CD4-positive, alpha-beta T cell (primary cell): ENCODE data around the gene PKDCC. TPM values are rescaled to one million over a fixed set of nuclear protein-coding genes. Genes with fewer than 3 reads are reported as not detected.
"Not testable (repeated sequence)": the region's sequence is repeated elsewhere in the genome, so short reads cannot be mapped to it uniquely, and the experiment has no call there.

ENCODE experiments used
- ATAC-seq: fragments of 200-7000 bp; cut with Tn5 transposase; one replicate; pipeline ENCODE4 v1.10.0; 2022; ENCODE audit warnings: mild to moderate bottlenecking; ENCODE audit not compliant: poor library complexity
- CTCF ChIA-PET: fragments of 350-600 bp; sonication (Branson Sonifier 250); formaldehyde crosslinking; loops from one replicate; lab custom pipeline; 2021; ENCODE audit warnings: antibody characterized with exemption, inconsistent platforms; lab: Charles Lee
- POLR2A ChIA-PET: fragments of 350-600 bp; sonication (Branson Sonifier 250); formaldehyde crosslinking; loops from one replicate; lab custom pipeline; 2021; ENCODE audit warnings: antibody characterized with exemption, inconsistent platforms; lab: Charles Lee
- DNase-seq, 14 experiments: peaks; one replicate each; pipeline ENCODE4 v3.0.0-alpha.2; 2013 to 2020; ENCODE audit warnings: mixed read lengths in 2 of 14
- H3K27ac ChIP-seq, 2 donors: one replicate each; pipeline versions ENCODE4 v1.5.1 to v1.7.0; 2013; ENCODE audit warnings: low read length in 2 of 2, low read depth in 1 of 2, mild to moderate bottlenecking in 1 of 2
- H3K27me3 ChIP-seq, 2 experiments: 1 replicate in 1 of 2; 2 replicates in 1 of 2; pipeline versions ENCODE4 v1.6.1 to v1.7.0; 2013; ENCODE audit warnings: low read length in 2 of 2, control low read depth in 1 of 2, mild to moderate bottlenecking in 1 of 2, moderate library complexity in 1 of 2; ENCODE audit not compliant: insufficient read depth in 2 of 2, control insufficient read depth in 1 of 2
- H3K36me3 ChIP-seq: one replicate; pipeline ENCODE4 v1.6.1; 2013; ENCODE audit warnings: low read length, control low read depth; ENCODE audit not compliant: insufficient read depth
- H3K4me1 ChIP-seq: one replicate; pipeline ENCODE4 v1.6.1; 2013; ENCODE audit warnings: low read length, control low read depth; ENCODE audit not compliant: insufficient read depth
- H3K4me3 ChIP-seq: one replicate; pipeline ENCODE4 v1.5.1; 2013; ENCODE audit warnings: mild to moderate bottlenecking, low read length, moderate library complexity
- H3K9me3 ChIP-seq, 2 experiments: 1 replicate in 1 of 2; 2 replicates in 1 of 2; pipeline versions ENCODE4 v1.6.1 to v1.7.0; 2013; ENCODE audit warnings: low read length in 2 of 2, mild to moderate bottlenecking in 2 of 2, control low read depth in 1 of 2, moderate library complexity in 1 of 2; ENCODE audit not compliant: control insufficient read depth in 1 of 2, insufficient read depth in 1 of 2
- H3K27ac Mint-ChIP-seq: one replicate; pipeline ENCODE4 v1.8.0; 2020; ENCODE audit warnings: mixed read lengths
- H3K27me3 Mint-ChIP-seq: one replicate; pipeline ENCODE4 v1.8.0; 2021; ENCODE audit warnings: mixed read lengths
- H3K36me3 Mint-ChIP-seq: one replicate; pipeline ENCODE4 v1.8.0; 2021; ENCODE audit warnings: low read depth, mixed read lengths
- H3K4me1 Mint-ChIP-seq: one replicate; pipeline ENCODE4 v1.8.0; 2021; ENCODE audit warnings: low read depth, mixed read lengths
- H3K4me3 Mint-ChIP-seq: one replicate; pipeline ENCODE4 v1.8.0; 2020; ENCODE audit warnings: mild to moderate bottlenecking, mixed read lengths
- H3K9me3 Mint-ChIP-seq: one replicate; pipeline ENCODE4 v1.8.0; 2020; ENCODE audit warnings: mixed read lengths
- intact Hi-C, 2 experiments: fragments of 100-400 bp; cut with DNase I in 1 of 2; cut with micrococcal nuclease in 1 of 2; formaldehyde crosslinking; loops; one replicate each; pipeline versions ENCODE4 v1.15.1 to v1.9.0; 2023 to 2025; cut with DNase I, micrococcal nuclease
- total RNA-seq, 174 experiments: library from RNA in 2 of 174; stranded (reverse) in 2 of 174; gene quantifications; one replicate each; pipeline ENCODE4 v1.2.3 and lab custom pipeline; 2021 to 2026
- TF ChIP-seq, protein P1 (sequence below): fragments of 200-600 bp; IDR thresholded peaks from one replicate; pipeline ENCODE4 v1.8.0; 2022; ENCODE audit warnings: antibody characterized with exemption, mild to moderate bottlenecking

PKDCC gene
- total RNA-seq, 2 experiments from 2014 or later, result not detected

DNA sequence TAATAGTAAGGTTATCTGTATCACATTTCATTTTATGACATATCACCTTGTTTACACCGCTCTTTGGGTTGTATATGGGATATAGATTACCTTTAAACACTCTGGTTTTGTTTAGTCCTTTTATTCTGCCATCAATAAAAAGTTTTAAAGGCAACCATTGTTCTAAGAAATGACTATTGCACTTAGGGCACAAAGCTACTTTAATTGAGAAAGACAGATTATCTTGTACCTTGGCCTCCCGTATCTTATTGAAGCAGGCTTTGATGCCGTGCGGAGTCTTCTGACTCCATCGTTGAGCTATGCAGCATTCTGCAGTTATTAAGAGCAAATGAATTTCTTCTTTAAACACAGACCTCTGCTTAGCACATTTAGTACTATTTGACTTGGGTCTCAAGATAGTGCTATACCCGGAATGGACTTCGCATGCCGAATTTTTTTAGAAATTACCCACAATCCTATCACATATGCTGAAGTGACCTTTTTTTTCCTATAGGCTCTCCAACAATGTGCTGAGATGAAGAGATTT, 16.7 kb downstream of the PKDCC start:
- Histone ChIP-seq H3K27ac (no peak overlapping the region), H3K4me3 (no peak overlapping the region), H3K27me3 (peaks cover 6 to 11% of the 10 kb centered on the region in 2 experiments), H3K36me3 (no peaks in the 10 kb centered on the region), H3K9me3 (no peaks in the 10 kb centered on the region), H3K4me1 (no peaks in the 10 kb centered on the region)
- ATAC-seq (no peak), DNase-seq (no peak)
- no peaks in the 10 kb centered on the region for H3K36me3 Mint-ChIP-seq
- TF ChIP-seq, protein P1, sequence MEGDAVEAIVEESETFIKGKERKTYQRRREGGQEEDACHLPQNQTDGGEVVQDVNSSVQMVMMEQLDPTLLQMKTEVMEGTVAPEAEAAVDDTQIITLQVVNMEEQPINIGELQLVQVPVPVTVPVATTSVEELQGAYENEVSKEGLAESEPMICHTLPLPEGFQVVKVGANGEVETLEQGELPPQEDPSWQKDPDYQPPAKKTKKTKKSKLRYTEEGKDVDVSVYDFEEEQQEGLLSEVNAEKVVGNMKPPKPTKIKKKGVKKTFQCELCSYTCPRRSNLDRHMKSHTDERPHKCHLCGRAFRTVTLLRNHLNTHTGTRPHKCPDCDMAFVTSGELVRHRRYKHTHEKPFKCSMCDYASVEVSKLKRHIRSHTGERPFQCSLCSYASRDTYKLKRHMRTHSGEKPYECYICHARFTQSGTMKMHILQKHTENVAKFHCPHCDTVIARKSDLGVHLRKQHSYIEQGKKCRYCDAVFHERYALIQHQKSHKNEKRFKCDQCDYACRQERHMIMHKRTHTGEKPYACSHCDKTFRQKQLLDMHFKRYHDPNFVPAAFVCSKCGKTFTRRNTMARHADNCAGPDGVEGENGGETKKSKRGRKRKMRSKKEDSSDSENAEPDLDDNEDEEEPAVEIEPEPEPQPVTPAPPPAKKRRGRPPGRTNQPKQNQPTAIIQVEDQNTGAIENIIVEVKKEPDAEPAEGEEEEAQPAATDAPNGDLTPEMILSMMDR, result no peak
- H3K27ac Mint-ChIP-seq, result no peak overlapping the region
- no peaks in the 10 kb centered on the region for H3K9me3 Mint-ChIP-seq
- peaks cover 31% of the 10 kb centered on the region for H3K27me3 Mint-ChIP-seq
- CTCF ChIA-PET, result no interaction called here
- H3K4me1 Mint-ChIP-seq, result no peaks in the 10 kb centered on the region
- intact Hi-C loops, result no loop called here
- no peak overlapping the region for H3K4me3 Mint-ChIP-seq
- POLR2A ChIA-PET, result no interaction called here

DNA sequence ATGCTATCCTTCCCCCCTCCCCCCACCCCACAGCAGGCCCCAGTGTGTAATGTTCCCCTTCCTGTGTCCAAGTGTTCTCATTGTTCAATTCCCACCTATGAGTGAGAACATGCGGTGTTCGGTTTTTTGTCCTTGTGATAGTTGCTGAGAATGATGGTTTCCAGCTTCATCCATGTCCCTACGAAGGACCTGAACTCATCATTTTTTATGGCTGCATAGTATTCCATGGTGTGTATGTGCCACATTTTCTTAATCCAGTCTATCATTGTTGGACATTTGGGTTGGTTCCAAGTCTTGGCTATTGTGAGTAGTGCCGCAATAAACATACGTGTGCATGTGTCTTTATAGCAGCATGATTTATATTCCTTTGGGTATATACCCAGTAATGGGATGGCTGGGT, 17.9 kb downstream of the PKDCC start:
- H3K4me3 Mint-ChIP-seq, POLR2A ChIA-PET, H3K9me3 ChIP-seq, H3K27ac ChIP-seq, H3K4me3 ChIP-seq, CTCF ChIA-PET, DNase-seq, H3K4me1 ChIP-seq, H3K27ac Mint-ChIP-seq, H3K36me3 Mint-ChIP-seq, H3K9me3 Mint-ChIP-seq, H3K36me3 ChIP-seq, H3K4me1 Mint-ChIP-seq, intact Hi-C loops, ATAC-seq: not testable (repeated sequence)
- H3K27me3 ChIP-seq, result peaks cover 9 to 11% of the 10 kb centered on the region in 2 experiments
- H3K27me3 Mint-ChIP-seq, result peaks cover 41% of the 10 kb centered on the region

DNA sequence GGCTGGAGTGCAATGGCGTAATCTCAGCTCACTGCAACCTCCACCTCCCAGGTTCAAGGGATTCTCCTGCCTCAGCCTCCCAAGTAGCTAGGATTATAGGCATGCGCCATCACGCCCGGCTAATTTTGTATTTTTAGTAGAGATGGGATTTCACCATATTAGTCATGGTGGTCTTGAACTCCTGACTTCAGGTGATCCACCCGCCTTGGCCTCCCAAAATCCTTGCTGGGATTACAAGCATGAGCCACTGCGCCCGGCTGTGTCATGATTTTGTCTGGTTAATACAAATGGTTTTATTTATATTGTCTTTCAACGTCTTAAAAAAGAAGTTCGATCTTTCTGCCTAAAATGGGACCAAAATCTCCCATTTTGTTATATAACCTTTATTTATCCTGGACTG, 19.2 kb downstream of the PKDCC start:
- H3K4me3 Mint-ChIP-seq, ATAC-seq, H3K9me3 ChIP-seq, H3K4me3 ChIP-seq, DNase-seq, H3K27ac ChIP-seq, H3K9me3 Mint-ChIP-seq, CTCF ChIA-PET, H3K27ac Mint-ChIP-seq, H3K4me1 Mint-ChIP-seq, H3K36me3 Mint-ChIP-seq, POLR2A ChIA-PET, H3K4me1 ChIP-seq, intact Hi-C loops, H3K36me3 ChIP-seq: not testable (repeated sequence)
- peaks cover 41% of the 10 kb centered on the region for H3K27me3 Mint-ChIP-seq
- peaks cover 9 to 11% of the 10 kb centered on the region in 2 experiments for H3K27me3 ChIP-seq

DNA sequence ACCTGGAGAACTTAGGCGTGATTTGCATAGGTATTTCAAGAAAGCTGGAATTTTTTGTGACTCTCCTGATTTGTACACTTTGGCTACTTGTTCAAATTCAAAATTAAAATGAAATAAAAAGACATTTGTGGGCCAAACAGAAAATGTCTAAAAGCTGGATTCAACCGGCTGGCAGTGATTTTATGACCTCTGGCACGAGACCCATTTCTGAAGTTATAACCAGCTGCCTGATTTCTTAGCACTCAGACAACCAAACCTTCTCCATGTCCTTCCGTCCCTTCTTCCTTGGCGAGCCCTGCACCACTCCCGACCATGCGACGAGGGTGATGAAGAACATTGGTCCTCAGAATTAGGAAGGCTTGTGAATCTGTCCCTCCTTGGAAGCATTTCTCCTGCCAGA, 19.7 kb downstream of the PKDCC start:
- peaks cover 9 to 11% of the 10 kb centered on the region in 2 experiments for H3K27me3 ChIP-seq
- TF ChIP-seq, protein P1, result no peak
- Mint-ChIP-seq H3K4me1 (no peaks in the 10 kb centered on the region), H3K4me3 (no peak overlapping the region), H3K27me3 (peaks cover 44% of the 10 kb centered on the region), H3K9me3 (no peaks in the 10 kb centered on the region), H3K27ac (no peak overlapping the region), H3K36me3 (no peaks in the 10 kb centered on the region)
- ChIA-PET POLR2A (no interaction called here), CTCF (no interaction called here)
- H3K27ac ChIP-seq, result no peak overlapping the region
- intact Hi-C loops, result no loop called here
- no peak overlapping the region for H3K4me3 ChIP-seq
- ATAC-seq, result no peak
- no peaks in the 10 kb centered on the region for H3K9me3 ChIP-seq
- H3K4me1 ChIP-seq, result no peaks in the 10 kb centered on the region
- no peak for DNase-seq
- no peaks in the 10 kb centered on the region for H3K36me3 ChIP-seq
